Effector memory CD8-positive, alpha-beta T cell (primary cell): Measurements from ENCODE around the gene SERPINA4.

Experiments
- ATAC-seq: fragments of 150-1000 bp; cut with Tn5 transposase; replicated peaks from 2 replicates; pipeline ENCODE4 v1.10.0; 2021; ENCODE audit warnings: mild to moderate bottlenecking, moderate library complexity
- DNase-seq, 3 experiments: peaks; one replicate each; pipeline ENCODE4 v3.0.0; 2021
- H3K27ac Mint-ChIP-seq, 2 donors: one replicate each; pipeline ENCODE4 v1.8.0; 2022; ENCODE audit warnings: mild to moderate bottlenecking in 2 of 2, mixed read lengths in 2 of 2, moderate library complexity in 2 of 2
- H3K27me3 Mint-ChIP-seq, 2 donors: one replicate each; pipeline ENCODE4 v1.8.0; 2022; ENCODE audit warnings: mixed read lengths in 2 of 2
- H3K36me3 Mint-ChIP-seq: one replicate; pipeline ENCODE4 v1.8.0; 2022; ENCODE audit warnings: mild to moderate bottlenecking, moderate library complexity, mixed read lengths; ENCODE audit not compliant: insufficient read depth
- H3K4me1 Mint-ChIP-seq, 2 donors: one replicate each; pipeline ENCODE4 v1.8.0; 2022; ENCODE audit warnings: low read depth in 2 of 2, mixed read lengths in 2 of 2
- H3K4me3 Mint-ChIP-seq, 2 donors: one replicate each; pipeline ENCODE4 v1.8.0; 2022; ENCODE audit warnings: mild to moderate bottlenecking in 2 of 2, mixed read lengths in 2 of 2, moderate library complexity in 2 of 2
- H3K9me3 Mint-ChIP-seq, 2 donors: one replicate each; pipeline ENCODE4 v1.8.0; 2022; ENCODE audit warnings: mixed read lengths in 2 of 2

Gene SERPINA4

GRCh38 chr14:94581127-94581999 lies 20.1 kb downstream of the SERPINA4 start, which contains the start of gene SERPINA5:
Gene SERPINA5, plus strand, starts transcription at chr14:94581426. Its CDS starts 5,937 bp downstream, at chr14:94587363.
- peaks cover 0 to 1% of the 10 kb centered on the region in 2 donors for H3K9me3 Mint-ChIP-seq
- H3K4me3 Mint-ChIP-seq, result no peak within 1 kb of the TSS
- H3K4me1 Mint-ChIP-seq, result no peaks in the 10 kb centered on the region
- DNase-seq (no peak), ATAC-seq (no peak)
- H3K27ac Mint-ChIP-seq, result no peak within 1 kb of the TSS
- peaks cover 3% of the 10 kb centered on the region for H3K36me3 Mint-ChIP-seq
- peaks cover 23 to 34% of the 10 kb centered on the region in 2 donors for H3K27me3 Mint-ChIP-seq

- peaks cover 3% of the 10 kb centered on the region for H3K36me3 Mint-ChIP-seq
- ATAC-seq, result no peak
- H3K4me3 Mint-ChIP-seq, result no peak overlapping the region
- DNase-seq, result no peak
- H3K4me1 Mint-ChIP-seq, result no peaks in the 10 kb centered on the region
- H3K27me3 Mint-ChIP-seq, result peaks cover 23 to 43% of the 10 kb centered on the region in 2 donors
- H3K9me3 Mint-ChIP-seq, result peaks cover 0 to 1% of the 10 kb centered on the region in 2 donors
- H3K27ac Mint-ChIP-seq, result no peak overlapping the region
Measured at GRCh38 chr14:94582199-94582750, 21.0 kb downstream of the SERPINA4 start.

- ATAC-seq, result no peak
- Mint-ChIP-seq H3K27me3 (peaks cover 23 to 47% of the 10 kb centered on the region in 2 donors), H3K36me3 (peaks cover 3% of the 10 kb centered on the region), H3K27ac (no peak overlapping the region), H3K9me3 (peaks cover 0 to 1% of the 10 kb centered on the region in 2 donors), H3K4me3 (no peak overlapping the region), H3K4me1 (no peaks in the 10 kb centered on the region)
- no peak for DNase-seq
Measured at GRCh38 chr14:94582851-94583250, 21.6 kb downstream of the SERPINA4 start.

GRCh38 chr14:94583557-94583956 lies 22.3 kb downstream of the SERPINA4 start:
- peaks cover 3% of the 10 kb centered on the region for H3K36me3 Mint-ChIP-seq
- peaks cover 23 to 47% of the 10 kb centered on the region in 2 donors for H3K27me3 Mint-ChIP-seq
- peaks cover 0 to 1% of the 10 kb centered on the region in 2 donors for H3K9me3 Mint-ChIP-seq
- ATAC-seq, result no peak
- H3K27ac Mint-ChIP-seq, result no peak overlapping the region
- H3K4me3 Mint-ChIP-seq, result no peak overlapping the region
- DNase-seq, result no peak
- no peaks in the 10 kb centered on the region for H3K4me1 Mint-ChIP-seq

- DNase-seq (no peak), ATAC-seq (no peak)
- H3K27me3 Mint-ChIP-seq, result peaks cover 14 to 47% of the 10 kb centered on the region in 2 donors
- H3K4me1 Mint-ChIP-seq, result no peaks in the 10 kb centered on the region
- peaks cover 3% of the 10 kb centered on the region for H3K36me3 Mint-ChIP-seq
- H3K27ac Mint-ChIP-seq, result no peak overlapping the region
- no peak overlapping the region for H3K4me3 Mint-ChIP-seq
- no peaks in the 10 kb centered on the region for H3K9me3 Mint-ChIP-seq
Measured at GRCh38 chr14:94584591-94585280, 23.5 kb downstream of the SERPINA4 start.

GRCh38 chr14:94586635-94587034 lies 25.4 kb downstream of the SERPINA4 start:
- H3K36me3 Mint-ChIP-seq, result peaks cover 3% of the 10 kb centered on the region
- no peaks in the 10 kb centered on the region for H3K4me1 Mint-ChIP-seq
- ATAC-seq (no peak), DNase-seq (no peak)
- H3K27me3 Mint-ChIP-seq, result peaks cover 14 to 47% of the 10 kb centered on the region in 2 donors
- H3K27ac Mint-ChIP-seq, result no peak overlapping the region
- H3K4me3 Mint-ChIP-seq, result no peak overlapping the region
- peaks cover 3 to 9% of the 10 kb centered on the region in 2 donors for H3K9me3 Mint-ChIP-seq

GRCh38 chr14:94588311-94588710 lies 27.1 kb downstream of the SERPINA4 start:
- Mint-ChIP-seq H3K9me3 (peaks cover 3 to 9% of the 10 kb centered on the region in 2 donors), H3K4me3 (no peak overlapping the region), H3K27ac (no peak overlapping the region), H3K36me3 (no peaks in the 10 kb centered on the region), H3K4me1 (no peaks in the 10 kb centered on the region), H3K27me3 (peaks cover 5 to 39% of the 10 kb centered on the region in 2 donors)
- no peak for ATAC-seq
- DNase-seq, result no peak

GRCh38 chr14:94591073-94591472 lies 29.8 kb downstream of the SERPINA4 start:
- ATAC-seq, result no peak
- H3K4me3 Mint-ChIP-seq, result no peak overlapping the region
- peaks cover 8 to 39% of the 10 kb centered on the region in 2 donors for H3K27me3 Mint-ChIP-seq
- peaks cover 3 to 9% of the 10 kb centered on the region in 2 donors for H3K9me3 Mint-ChIP-seq
- no peaks in the 10 kb centered on the region for H3K4me1 Mint-ChIP-seq
- DNase-seq, result no peak
- no peak overlapping the region for H3K27ac Mint-ChIP-seq
- H3K36me3 Mint-ChIP-seq, result no peaks in the 10 kb centered on the region

- Mint-ChIP-seq H3K9me3 (peaks cover 3 to 9% of the 10 kb centered on the region in 2 donors), H3K36me3 (no peaks in the 10 kb centered on the region), H3K4me1 (no peaks in the 10 kb centered on the region), H3K27ac (no peak overlapping the region), H3K27me3 (peaks cover 13 to 32% of the 10 kb centered on the region in 2 donors), H3K4me3 (no peak overlapping the region)
- ATAC-seq (no peak), DNase-seq (no peak)
Measured at GRCh38 chr14:94591871-94592270, 30.6 kb downstream of the SERPINA4 start.

GRCh38 chr14:94592457-94592856 lies 31.2 kb downstream of the SERPINA4 start:
- Mint-ChIP-seq H3K27ac (no peak overlapping the region), H3K4me3 (no peak overlapping the region), H3K9me3 (peaks cover 3 to 9% of the 10 kb centered on the region in 2 donors), H3K4me1 (no peaks in the 10 kb centered on the region), H3K27me3 (peaks cover 18 to 26% of the 10 kb centered on the region in 2 donors), H3K36me3 (no peaks in the 10 kb centered on the region)
- DNase-seq (no peak), ATAC-seq (no peak)

- no peaks in the 10 kb centered on the region for H3K4me1 Mint-ChIP-seq
- H3K9me3 Mint-ChIP-seq, result peaks cover 3 to 9% of the 10 kb centered on the region in 2 donors
- DNase-seq, result no peak
- no peak for ATAC-seq
- H3K27me3 Mint-ChIP-seq, result peaks cover 18 to 24% of the 10 kb centered on the region in 2 donors
- no peak overlapping the region for H3K27ac Mint-ChIP-seq
- H3K4me3 Mint-ChIP-seq, result no peak overlapping the region
- no peaks in the 10 kb centered on the region for H3K36me3 Mint-ChIP-seq
Measured at GRCh38 chr14:94593376-94593748, 32.1 kb downstream of the SERPINA4 start.

- DNase-seq (no peak), ATAC-seq (no peak)
- Mint-ChIP-seq H3K4me3 (no peak overlapping the region), H3K27ac (no peak overlapping the region), H3K4me1 (no peaks in the 10 kb centered on the region), H3K36me3 (no peaks in the 10 kb centered on the region), H3K9me3 (peaks cover 3 to 9% of the 10 kb centered on the region in 2 donors), H3K27me3 (peaks cover 22 to 28% of the 10 kb centered on the region in 2 donors)
Measured at GRCh38 chr14:94593749-94594431, 32.6 kb downstream of the SERPINA4 start.

- Mint-ChIP-seq H3K4me3 (no peak overlapping the region), H3K4me1 (no peaks in the 10 kb centered on the region), H3K27me3 (peaks cover 25 to 33% of the 10 kb centered on the region in 2 donors), H3K9me3 (peaks cover 3 to 9% of the 10 kb centered on the region in 2 donors), H3K27ac (no peak overlapping the region), H3K36me3 (no peaks in the 10 kb centered on the region)
- ATAC-seq (no peak), DNase-seq (no peak)
Measured at GRCh38 chr14:94594441-94594840, 33.2 kb downstream of the SERPINA4 start.
